Measurements from ENCODE around the gene TSPAN31.
"Not testable (repeated sequence)": the region's sequence is repeated elsewhere in the genome, so short reads cannot be mapped to it uniquely, and the experiment has no call there.

The TSPAN31 gene

DNA sequence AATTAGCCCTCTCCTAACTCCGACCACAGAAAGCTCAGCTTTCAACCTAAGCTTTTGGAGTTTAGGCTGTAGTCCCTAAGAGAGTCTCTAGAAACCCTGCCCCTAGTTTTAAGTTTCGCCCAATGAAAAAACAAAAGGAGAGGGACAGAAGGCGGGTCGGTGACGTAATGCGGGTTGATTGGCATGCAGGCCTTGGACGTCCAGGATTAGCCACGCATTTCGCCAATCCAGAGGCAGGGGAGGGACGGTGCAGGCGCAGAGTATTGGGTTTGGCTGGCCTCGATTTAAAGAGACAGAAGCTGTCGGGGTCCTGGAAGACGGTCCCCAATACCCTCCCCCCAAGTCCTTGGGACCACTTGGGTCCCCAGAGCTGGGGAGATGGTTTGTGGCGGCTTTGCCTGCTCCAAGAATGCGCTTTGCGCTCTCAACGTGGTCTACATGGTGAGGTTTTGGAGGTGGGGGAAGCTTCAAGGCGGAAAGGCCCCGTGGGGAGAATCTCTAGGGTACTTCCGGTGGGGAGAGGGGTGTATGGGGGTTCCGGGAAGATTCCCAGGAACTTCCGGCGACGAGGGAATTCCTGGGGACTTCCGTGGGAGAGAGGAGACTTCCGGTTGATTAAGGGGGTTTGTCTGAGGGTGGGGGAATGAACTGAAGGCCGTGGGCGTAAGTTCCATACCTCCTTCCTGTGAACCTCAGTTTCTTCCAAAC, at the start of gene TSPAN31:
Gene TSPAN31, plus strand, starts transcription at position 263 of the 708 bp plus-strand sequence. Its CDS starts 116 bp downstream, at position 379.
- DNase-seq (ENCODE audit: low spot score) = peak; percentile 98

- DNase-seq (ENCODE audit: low spot score) = no peak
Measured at GRCh38 chr12:57695770-57696432, 48.9 kb upstream of the TSPAN31 start.

- DNase-seq (ENCODE audit: low spot score) = no peak
Measured at GRCh38 chr12:57697076-57697475, 47.8 kb upstream of the TSPAN31 start.

DNA sequence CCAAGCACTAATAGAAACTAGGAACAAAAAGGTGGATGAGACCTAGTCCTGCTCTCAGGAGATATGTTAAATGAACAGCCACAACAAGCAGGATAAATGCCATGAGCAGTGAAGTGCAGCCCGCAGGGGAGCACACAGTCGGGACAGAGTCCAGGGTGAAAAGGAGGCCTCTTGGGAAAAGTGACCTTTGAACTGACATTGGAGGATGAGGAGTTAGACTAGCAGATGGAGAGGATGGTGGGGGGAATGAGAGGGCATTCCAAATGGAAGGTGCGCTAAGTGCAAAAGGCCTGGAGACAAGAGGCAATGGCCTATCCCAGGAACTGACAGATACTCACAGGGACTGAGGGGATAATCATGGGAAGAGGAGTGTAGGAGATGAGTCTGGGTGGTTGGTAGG, 46.4 kb upstream of the TSPAN31 start:
- DNase-seq (ENCODE audit: low spot score) = no peak

- DNase-seq (ENCODE audit: low spot score) = no peak
Measured at GRCh38 chr12:57700317-57700716, 44.5 kb upstream of the TSPAN31 start.

- DNase-seq (ENCODE audit: low spot score) = no peak
Measured at GRCh38 chr12:57707250-57707649, 37.6 kb upstream of the TSPAN31 start.

GRCh38 chr12:57708296-57708695, 36.5 kb upstream of the TSPAN31 start:
- no peak for DNase-seq (ENCODE audit: low spot score)

DNA sequence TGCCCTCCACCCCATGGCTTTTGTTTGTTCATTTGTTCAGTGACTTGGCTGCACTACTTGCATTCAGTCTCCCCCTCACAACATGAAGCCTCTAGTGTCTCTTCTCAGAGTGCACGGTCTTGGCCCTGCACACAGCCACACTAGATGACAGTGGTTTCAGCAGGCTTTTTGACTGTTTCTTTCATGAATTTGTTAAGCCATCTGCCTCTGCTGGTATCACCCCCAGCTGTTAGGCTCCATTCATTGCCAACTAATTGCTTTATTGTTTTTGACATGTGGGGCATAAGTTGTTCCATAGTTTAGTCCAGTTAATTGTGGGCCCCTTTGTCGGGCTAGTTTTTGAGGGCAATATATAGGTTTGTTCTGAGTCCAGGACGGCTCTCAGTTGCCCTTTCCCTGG, 32.1 kb upstream of the TSPAN31 start:
- DNase-seq (ENCODE audit: low spot score) = peak; percentile 45

DNA sequence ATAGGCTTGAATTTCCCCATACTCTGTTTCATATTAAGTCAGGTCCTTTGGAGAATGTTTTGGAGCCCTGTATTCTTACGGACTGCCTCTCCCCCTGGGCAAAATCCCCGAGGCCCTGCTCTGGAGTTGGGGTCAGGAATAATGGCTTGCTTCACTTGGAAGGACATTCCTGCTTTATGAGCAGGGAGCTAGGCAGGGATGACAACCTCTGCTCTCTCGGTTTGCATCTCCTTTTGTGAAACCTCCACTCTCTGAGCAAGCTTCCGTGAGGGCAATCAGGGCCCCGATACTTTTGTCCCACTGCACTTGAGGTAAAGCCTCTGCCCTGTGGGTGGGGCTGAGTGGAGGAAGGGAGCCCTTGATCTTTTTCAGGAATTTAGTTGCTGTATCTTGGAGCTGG, 31.6 kb upstream of the TSPAN31 start:
- DNase-seq (ENCODE audit: low spot score) = no peak

DNA sequence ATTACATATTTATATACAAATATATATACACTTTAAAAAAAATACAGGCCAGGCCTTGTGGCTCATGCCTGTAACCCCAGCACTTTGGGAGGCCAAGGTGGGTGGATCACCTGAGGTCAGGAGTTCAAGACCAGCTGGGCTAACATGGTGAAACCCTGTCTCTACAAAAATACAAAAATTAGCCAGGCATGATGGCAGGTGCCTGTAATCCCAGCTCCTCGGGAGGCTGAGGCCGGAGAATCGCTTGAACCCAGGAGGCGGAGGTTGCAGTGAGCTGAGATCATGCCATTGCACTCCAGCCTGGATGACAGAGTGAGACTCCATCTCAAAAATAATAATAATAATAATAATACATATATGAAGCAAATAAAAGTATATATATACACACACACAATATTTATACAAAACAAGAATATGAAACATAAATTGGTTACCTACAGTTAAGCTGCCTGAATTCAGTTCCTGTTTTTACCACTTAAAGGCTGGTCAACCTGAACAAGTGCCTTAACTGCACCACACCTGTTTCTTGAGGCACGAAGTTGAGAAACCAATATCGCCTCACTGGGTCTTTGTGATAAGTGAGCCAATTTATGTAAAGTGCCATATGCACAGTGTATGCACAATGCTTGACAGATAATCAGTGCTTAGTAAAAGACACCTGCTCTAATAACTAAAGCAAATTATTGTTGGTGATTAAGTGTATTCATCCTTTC, 29.6 kb upstream of the TSPAN31 start:
- DNase-seq (ENCODE audit: low spot score) = not testable (repeated sequence)

GRCh38 chr12:57715786-57716185, 29.1 kb upstream of the TSPAN31 start:
- DNase-seq (ENCODE audit: low spot score) = no peak

- DNase-seq (ENCODE audit: low spot score) = no peak
Measured at GRCh38 chr12:57716305-57716704, 28.5 kb upstream of the TSPAN31 start.

DNA sequence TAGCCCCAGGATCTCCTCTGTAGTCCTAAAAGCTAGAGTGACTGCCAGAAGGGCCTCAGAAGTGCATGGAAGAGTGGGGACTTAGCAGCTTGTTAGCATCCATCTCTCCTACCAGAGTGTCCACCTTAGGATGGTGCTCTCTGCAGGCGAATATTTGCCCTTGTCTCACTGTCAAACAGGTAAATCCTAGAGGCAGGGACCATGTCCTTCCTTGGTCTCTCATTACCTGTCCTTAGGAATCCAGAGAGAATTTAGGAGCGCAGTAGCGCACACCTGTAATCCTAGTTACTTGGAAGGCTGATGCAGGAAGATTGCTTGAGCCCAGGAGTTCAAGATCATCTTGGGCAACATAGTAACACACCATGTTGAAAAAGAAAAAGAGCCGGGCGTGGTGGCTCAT, 27.7 kb upstream of the TSPAN31 start:
- no peak for DNase-seq (ENCODE audit: low spot score)

GRCh38 chr12:57717846-57718640, 26.8 kb upstream of the TSPAN31 start:
- DNase-seq (ENCODE audit: low spot score) = no peak

DNA sequence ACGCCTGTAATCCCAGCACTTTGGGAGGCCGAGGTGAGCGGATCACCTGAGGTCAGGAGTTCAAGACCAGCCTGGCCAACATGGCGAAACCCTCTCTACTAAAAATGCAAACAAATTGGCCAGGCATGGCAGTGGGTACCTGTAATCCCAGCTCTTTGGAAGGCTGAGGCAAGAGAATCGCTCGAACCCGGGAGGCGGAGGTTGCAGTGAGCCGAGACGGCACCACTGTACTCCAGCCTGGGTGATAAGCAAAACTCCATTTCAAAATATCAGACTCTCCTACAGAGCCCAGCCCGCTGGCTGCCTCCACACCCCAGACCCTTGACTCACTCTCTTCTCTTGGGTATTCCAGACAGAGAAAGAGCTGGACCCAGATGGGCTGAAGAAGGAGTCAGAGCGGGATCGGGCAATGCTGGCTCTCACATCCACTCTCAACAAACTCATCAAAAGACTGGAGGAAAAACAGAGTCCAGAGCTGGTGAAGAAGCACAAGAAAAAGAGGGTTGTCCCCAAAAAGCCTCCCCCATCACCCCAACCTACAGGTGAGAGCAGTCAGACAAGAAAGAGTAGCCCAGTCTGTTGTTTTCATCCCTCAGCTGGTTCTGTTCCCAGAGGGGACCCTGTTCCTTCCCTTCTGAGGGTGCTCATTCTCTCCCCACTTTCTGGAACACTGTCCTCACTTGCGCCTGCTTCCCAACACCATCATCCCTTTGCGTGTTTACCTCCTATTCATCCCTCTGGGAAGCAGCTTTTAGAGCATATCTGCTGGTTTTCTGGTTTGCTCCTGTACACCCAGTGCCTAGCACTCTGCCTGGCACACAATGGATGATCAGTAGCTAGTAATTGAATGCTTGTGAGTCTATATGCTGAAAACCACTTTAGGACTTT, 26.0 kb upstream of the TSPAN31 start:
- DNase-seq (ENCODE audit: low spot score) = no peak

- DNase-seq (ENCODE audit: low spot score) = no peak
Measured at GRCh38 chr12:57719777-57720605, 24.8 kb upstream of the TSPAN31 start.

- no peak for DNase-seq (ENCODE audit: low spot score)
Measured at GRCh38 chr12:57720606-57721595, 23.9 kb upstream of the TSPAN31 start.

DNA sequence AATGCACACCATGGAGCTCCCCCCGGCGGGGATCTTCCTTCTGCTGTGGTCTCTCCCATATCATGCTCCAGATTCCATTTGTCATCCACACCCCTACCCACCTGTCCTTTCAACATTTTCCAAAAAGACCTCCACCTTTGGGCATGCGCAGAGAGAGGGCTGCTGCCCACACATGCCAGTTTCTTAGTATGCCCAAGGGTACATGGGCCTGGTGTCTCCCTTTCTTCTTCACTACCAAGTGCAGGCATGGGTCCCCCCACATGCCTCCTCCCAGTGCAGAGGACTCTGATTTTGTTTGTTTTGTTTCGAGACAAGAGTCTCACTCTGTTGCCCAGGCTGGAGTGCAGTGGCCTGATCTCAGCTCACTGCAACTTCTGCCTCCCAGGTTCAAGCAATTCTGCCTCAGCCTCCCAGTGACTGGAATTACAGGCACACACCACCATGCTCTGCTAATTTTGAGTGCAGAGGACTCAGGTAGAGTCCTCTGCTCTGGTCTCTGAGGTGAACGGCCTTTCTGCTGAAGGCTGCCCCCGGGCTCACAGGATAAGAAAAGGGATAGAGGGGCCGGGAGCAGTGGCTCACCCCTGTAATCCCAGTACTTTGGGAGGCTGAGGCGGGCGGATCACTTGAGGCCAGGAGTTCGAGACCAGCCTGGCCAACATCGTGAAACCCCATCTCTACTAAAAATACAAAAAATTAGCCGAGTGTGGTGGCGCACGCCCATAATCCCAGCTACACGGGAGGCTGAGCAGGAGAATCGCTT, 22.8 kb upstream of the TSPAN31 start:
- not testable (repeated sequence) for DNase-seq (ENCODE audit: low spot score)
